ENCODE measurements around the gene LGR6.

DNA sequence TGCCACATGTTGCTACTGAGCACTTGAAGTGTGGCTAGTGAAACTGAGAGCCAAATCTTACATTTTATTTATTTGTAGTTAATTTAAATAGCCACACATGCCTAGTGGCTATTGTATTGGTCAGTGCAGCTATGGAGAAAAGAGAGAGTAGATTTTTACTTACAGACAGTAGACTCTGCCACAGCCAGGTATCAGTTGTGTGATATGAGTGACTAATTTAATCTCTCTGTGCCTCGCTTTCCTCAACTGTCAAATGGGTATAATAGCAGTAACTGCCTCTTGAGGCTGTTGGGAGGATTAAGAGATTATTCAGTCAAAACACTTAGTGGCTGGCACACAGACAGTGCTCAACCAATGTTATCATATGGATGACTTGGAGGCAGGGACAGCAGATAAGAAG is 99.2 kb downstream of the LGR6 start:
- TF ChIP-seq, protein P1, sequence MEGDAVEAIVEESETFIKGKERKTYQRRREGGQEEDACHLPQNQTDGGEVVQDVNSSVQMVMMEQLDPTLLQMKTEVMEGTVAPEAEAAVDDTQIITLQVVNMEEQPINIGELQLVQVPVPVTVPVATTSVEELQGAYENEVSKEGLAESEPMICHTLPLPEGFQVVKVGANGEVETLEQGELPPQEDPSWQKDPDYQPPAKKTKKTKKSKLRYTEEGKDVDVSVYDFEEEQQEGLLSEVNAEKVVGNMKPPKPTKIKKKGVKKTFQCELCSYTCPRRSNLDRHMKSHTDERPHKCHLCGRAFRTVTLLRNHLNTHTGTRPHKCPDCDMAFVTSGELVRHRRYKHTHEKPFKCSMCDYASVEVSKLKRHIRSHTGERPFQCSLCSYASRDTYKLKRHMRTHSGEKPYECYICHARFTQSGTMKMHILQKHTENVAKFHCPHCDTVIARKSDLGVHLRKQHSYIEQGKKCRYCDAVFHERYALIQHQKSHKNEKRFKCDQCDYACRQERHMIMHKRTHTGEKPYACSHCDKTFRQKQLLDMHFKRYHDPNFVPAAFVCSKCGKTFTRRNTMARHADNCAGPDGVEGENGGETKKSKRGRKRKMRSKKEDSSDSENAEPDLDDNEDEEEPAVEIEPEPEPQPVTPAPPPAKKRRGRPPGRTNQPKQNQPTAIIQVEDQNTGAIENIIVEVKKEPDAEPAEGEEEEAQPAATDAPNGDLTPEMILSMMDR (conservative IDR thresholded peaks at IDR 0.05; ENCODE audit: low read depth in 2 of 2), result no peak
- no peak for TF ChIP-seq POLR2AphosphoS5 (IDR thresholded peaks at IDR 0.05; ENCODE audit: low read depth)
- TF ChIP-seq, protein P2, sequence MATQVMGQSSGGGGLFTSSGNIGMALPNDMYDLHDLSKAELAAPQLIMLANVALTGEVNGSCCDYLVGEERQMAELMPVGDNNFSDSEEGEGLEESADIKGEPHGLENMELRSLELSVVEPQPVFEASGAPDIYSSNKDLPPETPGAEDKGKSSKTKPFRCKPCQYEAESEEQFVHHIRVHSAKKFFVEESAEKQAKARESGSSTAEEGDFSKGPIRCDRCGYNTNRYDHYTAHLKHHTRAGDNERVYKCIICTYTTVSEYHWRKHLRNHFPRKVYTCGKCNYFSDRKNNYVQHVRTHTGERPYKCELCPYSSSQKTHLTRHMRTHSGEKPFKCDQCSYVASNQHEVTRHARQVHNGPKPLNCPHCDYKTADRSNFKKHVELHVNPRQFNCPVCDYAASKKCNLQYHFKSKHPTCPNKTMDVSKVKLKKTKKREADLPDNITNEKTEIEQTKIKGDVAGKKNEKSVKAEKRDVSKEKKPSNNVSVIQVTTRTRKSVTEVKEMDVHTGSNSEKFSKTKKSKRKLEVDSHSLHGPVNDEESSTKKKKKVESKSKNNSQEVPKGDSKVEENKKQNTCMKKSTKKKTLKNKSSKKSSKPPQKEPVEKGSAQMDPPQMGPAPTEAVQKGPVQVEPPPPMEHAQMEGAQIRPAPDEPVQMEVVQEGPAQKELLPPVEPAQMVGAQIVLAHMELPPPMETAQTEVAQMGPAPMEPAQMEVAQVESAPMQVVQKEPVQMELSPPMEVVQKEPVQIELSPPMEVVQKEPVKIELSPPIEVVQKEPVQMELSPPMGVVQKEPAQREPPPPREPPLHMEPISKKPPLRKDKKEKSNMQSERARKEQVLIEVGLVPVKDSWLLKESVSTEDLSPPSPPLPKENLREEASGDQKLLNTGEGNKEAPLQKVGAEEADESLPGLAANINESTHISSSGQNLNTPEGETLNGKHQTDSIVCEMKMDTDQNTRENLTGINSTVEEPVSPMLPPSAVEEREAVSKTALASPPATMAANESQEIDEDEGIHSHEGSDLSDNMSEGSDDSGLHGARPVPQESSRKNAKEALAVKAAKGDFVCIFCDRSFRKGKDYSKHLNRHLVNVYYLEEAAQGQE (IDR thresholded peaks at IDR 0.05; ENCODE audit: unreplicated experiment), result no peak
- no peak for TF ChIP-seq ZNF114 (CRISPR knock-in tag; IDR thresholded peaks at IDR 0.05)
- no peak for TF ChIP-seq CREB1 (CRISPR knock-in tag; IDR thresholded peaks at IDR 0.05; ENCODE audit: low read depth)
- no peak for TF ChIP-seq EZH2 (IDR thresholded peaks at IDR 0.05; ENCODE audit: low read depth, unreplicated experiment)

Data from GM23338 (cell line).